Lower leg skin (tissue), 4 donors: ENCODE data around the gene CLMP. TPM values are rescaled to one million over a fixed set of nuclear protein-coding genes. Genes with fewer than 3 reads are reported as not detected.

Experiments used
- DNase-seq, 2 donors: peaks; one replicate each; pipeline ENCODE4 v3.0.0-alpha.2; 2019; ENCODE audit warnings: low spot score in 2 of 2
- H3K4me3 ChIP-seq: fragments of 200-600 bp; sonication (generic); 2 replicates; pipeline ENCODE4 v1.5.1; 2017; ENCODE audit warnings: mild to moderate bottlenecking, low read depth; ENCODE audit not compliant: poor library complexity, severe bottlenecking
- POLR2A ChIP-seq, 2 donors: fragments of 450-650 bp; IDR thresholded peaks; one replicate each; pipeline ENCODE4 v1.6.1; 2016 to 2017; ENCODE audit warnings: antibody characterized with exemption in 2 of 2, mild to moderate bottlenecking in 1 of 2, moderate library complexity in 1 of 2
- WGBS, 2 donors: methylation state at CpG; one replicate each; pipeline ENCODE4 v1.1.5; 2018; 5-methylcytosine and 5-hydroxymethylcytosine counted together
- intact Hi-C: fragments of 100-400 bp; cut with DNase I; formaldehyde crosslinking; loops from one replicate; pipeline ENCODE4 v1.15.0; 2023; ENCODE audit warnings: low total_unique reads
- total RNA-seq, 4 donors: library from RNA; depleted of rRNA; stranded (reverse); fragments of >200 nt; gene quantifications; one replicate each; pipeline ENCODE4 v1.1.0, GENCODE V29; 2016
- TF ChIP-seq, protein P1 (sequence below), 3 donors: fragments of 450-650 bp; IDR thresholded peaks; one replicate each; pipeline ENCODE4 v1.5.1; 2016; ENCODE audit warnings: antibody characterized with exemption in 3 of 3, mild to moderate bottlenecking in 3 of 3, moderate library complexity in 2 of 3

CLMP gene
- total RNA-seq, 4 donors from 2014 or later = 7.6 to 27.0 (median 17.7) TPM

DNA sequence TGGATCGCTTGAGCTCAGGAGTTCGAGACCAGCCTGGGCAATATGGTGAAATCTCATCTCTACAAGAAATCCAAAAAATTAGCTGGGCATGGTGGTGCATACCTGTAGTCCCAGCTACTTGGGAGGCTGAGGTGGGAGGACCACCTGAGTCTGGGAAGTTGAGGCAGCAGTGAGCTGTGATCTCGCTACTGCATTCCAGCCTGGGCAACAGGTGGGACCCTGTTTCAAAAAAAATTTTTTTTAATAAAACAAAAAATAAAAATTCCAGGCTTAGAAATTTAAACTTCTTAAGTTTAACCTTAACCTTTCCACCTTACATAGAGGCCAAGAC, 21.2 kb downstream of the CLMP start:
- DNase-seq = peak in 1 of 2 donors; percentile 58
- TF ChIP-seq, protein P1, sequence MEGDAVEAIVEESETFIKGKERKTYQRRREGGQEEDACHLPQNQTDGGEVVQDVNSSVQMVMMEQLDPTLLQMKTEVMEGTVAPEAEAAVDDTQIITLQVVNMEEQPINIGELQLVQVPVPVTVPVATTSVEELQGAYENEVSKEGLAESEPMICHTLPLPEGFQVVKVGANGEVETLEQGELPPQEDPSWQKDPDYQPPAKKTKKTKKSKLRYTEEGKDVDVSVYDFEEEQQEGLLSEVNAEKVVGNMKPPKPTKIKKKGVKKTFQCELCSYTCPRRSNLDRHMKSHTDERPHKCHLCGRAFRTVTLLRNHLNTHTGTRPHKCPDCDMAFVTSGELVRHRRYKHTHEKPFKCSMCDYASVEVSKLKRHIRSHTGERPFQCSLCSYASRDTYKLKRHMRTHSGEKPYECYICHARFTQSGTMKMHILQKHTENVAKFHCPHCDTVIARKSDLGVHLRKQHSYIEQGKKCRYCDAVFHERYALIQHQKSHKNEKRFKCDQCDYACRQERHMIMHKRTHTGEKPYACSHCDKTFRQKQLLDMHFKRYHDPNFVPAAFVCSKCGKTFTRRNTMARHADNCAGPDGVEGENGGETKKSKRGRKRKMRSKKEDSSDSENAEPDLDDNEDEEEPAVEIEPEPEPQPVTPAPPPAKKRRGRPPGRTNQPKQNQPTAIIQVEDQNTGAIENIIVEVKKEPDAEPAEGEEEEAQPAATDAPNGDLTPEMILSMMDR (IDR thresholded peaks at IDR 0.05) = no peak
- TF ChIP-seq POLR2A (IDR thresholded peaks at IDR 0.05) = no peak
- WGBS, 2 donors = 92 to 94% methylated on average over 3 of the region's 3 CpGs
- intact Hi-C loops = no loop called here
- no peak overlapping the region for H3K4me3 ChIP-seq

DNA sequence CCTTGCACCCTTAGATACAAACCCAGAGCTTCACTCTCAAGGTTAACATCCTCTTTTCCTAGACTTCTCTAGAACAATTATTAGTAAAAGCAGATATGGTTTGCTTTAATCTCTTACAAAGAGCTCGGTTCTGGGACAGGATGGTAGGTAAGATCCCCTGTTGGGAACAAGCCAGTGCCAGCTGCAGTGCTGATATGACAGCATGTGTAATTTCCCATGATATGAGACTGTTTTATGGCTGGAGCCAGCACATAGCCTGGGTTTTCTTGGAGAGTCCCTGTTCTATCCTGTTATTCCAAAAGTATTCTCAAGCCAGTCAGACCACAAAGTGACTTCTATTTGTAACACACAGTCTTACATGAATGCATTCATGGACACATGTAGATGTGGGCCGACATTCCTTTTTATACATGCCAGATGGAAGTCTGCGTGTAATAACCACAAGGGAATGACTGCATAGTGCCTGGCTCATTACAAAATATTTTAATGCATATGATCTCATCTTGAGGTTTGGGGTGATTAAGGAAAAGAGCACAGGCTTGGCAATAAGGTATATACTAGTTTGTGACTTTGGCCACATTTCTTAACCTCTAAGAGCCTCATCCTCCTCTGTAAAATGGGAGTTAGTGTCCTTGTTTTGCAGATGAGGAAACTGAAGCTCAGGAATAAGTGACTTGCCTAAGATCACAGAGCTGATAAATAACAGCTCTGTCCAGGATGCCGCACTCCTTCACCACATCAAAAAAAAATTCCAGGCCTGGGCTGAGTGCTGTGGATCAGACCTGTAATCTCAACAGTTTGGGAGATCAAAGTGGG, 21.8 kb downstream of the CLMP start:
- WGBS, 2 donors = 44 to 50% methylated on average over 4 of the region's 4 CpGs
- intact Hi-C loops = no loop called here
- no peak overlapping the region for H3K4me3 ChIP-seq
- peak in 1 of 2 donors; percentile 45 for DNase-seq
- TF ChIP-seq, protein P1 (IDR thresholded peaks at IDR 0.05) = no peak
- TF ChIP-seq POLR2A (IDR thresholded peaks at IDR 0.05) = no peak

DNA sequence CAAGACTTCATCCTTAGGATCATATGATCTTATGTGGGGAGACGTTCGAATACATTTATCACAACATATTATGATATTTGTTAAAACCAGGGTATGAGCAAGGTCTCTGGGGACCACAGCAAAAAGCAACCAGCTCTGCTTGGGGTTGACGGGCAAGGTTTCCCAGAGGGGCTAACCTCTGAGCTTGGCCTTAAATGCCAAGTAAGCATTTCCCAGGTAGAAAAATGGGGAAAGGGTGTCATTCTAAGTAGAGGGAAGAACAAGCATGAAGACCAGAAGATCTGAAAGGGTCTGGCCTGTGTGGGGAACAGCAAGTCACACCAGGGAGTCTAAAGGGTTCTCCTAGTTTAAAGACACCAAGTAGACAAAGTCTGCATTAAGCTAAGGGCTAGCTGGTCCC, 24.1 kb downstream of the CLMP start:
- WGBS, 2 donors = 91% methylated on average over 3 of the region's 3 CpGs
- H3K4me3 ChIP-seq = no peak overlapping the region
- intact Hi-C loops = no loop called here
- no peak for TF ChIP-seq POLR2A (IDR thresholded peaks at IDR 0.05)
- TF ChIP-seq, protein P1 (IDR thresholded peaks at IDR 0.05) = no peak
- no peak for DNase-seq

DNA sequence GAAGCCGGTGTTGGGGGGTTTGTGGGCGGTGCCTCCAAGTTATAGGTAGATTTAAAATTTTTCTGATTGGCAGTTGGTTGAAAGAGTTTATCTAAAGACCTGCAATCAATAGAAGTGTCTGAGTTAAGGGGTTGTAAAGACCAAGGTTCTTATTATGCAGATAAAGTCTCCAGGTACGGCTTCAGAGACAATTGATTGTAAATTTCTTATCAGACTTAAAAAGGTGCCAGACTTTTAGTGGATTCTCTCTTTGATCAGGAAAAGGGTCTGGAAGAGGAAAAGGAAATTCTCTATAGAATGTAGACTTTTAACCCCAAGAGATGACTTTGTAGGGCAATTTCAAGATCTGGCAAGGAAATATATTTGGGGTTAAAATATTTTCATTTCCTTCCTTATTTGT, 25.2 kb downstream of the CLMP start:
- peak in 1 of 2 donors; percentile 45 for DNase-seq
- 94% methylated on average over 3 of the region's 3 CpGs for WGBS, 2 donors
- no peak for TF ChIP-seq POLR2A (IDR thresholded peaks at IDR 0.05)
- TF ChIP-seq, protein P1 (IDR thresholded peaks at IDR 0.05) = no peak
- intact Hi-C loops = no loop called here
- H3K4me3 ChIP-seq = no peak overlapping the region

DNA sequence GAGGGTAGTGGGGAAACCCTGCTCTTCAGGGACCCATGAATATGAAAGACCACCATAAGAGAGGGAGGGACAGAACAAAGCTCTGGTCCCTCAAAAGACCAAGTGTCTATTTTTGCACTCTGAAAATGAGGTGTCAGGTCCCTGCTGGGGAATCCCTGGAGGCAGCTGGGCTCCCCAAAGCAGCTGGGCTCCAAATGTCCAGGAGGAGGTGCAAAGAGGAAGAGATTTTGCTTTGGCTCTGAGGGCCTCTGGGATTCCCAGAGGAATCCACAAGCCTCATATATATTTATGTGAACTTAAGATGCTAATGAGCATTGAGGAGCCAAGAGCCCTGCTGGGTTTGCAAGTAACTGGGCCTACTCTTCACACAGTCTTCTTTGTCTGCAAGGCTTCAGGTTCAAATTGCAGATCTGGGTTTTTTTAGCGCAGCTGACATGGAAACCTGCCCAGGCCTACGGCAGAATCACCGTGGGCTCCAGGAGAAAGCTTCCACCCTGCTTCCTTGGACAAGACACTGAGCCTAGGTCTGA, 26.0 kb downstream of the CLMP start:
- no peak for TF ChIP-seq POLR2A (IDR thresholded peaks at IDR 0.05)
- TF ChIP-seq, protein P1 (IDR thresholded peaks at IDR 0.05) = no peak
- intact Hi-C loops = no loop called here
- 56 to 60% methylated on average over 3 of the region's 3 CpGs for WGBS, 2 donors
- DNase-seq = peak in 1 of 2 donors; percentile 28
- no peak overlapping the region for H3K4me3 ChIP-seq
